Astrocyte (in vitro differentiated cells and primary cell): Measurements from ENCODE around the gene PRKCA.

ENCODE experiments used
- EZH2 ChIP-seq: IDR thresholded peaks from 2 replicates; pipeline ENCODE4 v1.6.1; 2012; ENCODE audit warnings: mild to moderate bottlenecking, low read length, inconsistent platforms; ENCODE audit not compliant: insufficient read depth
- TF ChIP-seq, protein P1 (sequence below): IDR thresholded peaks from 2 replicates; pipeline ENCODE4 v1.5.1; 2011; ENCODE audit warnings: low read depth, mild to moderate bottlenecking, inconsistent platforms, low read length, moderate library complexity; ENCODE audit not compliant: insufficient read depth

DNA sequence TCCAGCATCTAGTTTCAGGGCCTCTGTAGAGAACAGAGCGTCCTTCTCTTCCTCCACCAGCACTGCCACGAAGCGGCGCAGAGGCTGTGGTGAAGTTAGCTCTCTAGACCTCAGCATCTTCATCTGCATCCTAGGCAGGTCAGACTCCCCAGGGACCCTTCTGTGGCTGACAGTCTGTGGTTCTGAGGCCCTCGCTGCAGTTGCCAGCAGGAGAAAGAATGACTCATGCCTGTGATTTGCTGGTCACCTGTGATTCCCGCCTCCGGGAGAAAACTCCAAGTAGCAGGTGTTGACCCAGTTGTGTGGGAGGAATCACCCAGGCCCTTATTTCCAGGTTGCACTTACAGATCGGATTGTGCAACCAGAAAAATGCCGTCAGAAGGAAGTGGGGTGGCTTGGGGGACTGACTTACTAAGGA, 415.2 kb downstream of the PRKCA start:
- TF ChIP-seq, protein P1, sequence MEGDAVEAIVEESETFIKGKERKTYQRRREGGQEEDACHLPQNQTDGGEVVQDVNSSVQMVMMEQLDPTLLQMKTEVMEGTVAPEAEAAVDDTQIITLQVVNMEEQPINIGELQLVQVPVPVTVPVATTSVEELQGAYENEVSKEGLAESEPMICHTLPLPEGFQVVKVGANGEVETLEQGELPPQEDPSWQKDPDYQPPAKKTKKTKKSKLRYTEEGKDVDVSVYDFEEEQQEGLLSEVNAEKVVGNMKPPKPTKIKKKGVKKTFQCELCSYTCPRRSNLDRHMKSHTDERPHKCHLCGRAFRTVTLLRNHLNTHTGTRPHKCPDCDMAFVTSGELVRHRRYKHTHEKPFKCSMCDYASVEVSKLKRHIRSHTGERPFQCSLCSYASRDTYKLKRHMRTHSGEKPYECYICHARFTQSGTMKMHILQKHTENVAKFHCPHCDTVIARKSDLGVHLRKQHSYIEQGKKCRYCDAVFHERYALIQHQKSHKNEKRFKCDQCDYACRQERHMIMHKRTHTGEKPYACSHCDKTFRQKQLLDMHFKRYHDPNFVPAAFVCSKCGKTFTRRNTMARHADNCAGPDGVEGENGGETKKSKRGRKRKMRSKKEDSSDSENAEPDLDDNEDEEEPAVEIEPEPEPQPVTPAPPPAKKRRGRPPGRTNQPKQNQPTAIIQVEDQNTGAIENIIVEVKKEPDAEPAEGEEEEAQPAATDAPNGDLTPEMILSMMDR, result no peak
- no peak for TF ChIP-seq EZH2
